ENCODE measurements around the gene FAM170B. TPM values are rescaled to one million over a fixed set of nuclear protein-coding genes. Genes with fewer than 3 reads are reported as not detected.

FAM170B gene
- total RNA-seq, 1 donor from 2014 or later, result not detected

DNA sequence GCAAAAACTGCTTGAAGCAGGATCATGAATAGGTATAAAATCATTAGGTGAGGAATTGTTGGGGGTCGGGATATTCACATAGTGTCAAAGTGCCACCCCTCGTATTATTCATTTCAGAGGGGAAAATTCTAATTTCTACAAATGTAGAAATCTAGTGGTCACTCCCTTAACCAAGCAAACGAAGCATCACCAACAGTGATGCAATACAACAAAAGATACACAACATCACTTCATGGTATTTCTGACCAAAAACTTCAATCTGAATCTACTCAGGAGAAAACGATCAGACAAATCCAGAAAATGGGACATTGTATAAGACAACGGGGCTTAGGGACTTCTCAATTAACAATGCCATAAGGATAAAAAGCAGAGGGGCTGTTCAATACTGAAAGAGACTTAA, 26.3 kb upstream of the FAM170B start:
- no peak for ATAC-seq
- Histone ChIP-seq H3K4me3 (no peak overlapping the region), H3K9me3 (no peaks in the 10 kb centered on the region), H3K27ac (no peak overlapping the region), H3K4me1 (no peaks in the 10 kb centered on the region), H3K27me3 (no peaks in the 10 kb centered on the region), H3K36me3 (no peaks in the 10 kb centered on the region)
- intact Hi-C loops (cut with DNase I), result no loop called here
- DNase-seq, result no peak
- TF ChIP-seq, protein P1, sequence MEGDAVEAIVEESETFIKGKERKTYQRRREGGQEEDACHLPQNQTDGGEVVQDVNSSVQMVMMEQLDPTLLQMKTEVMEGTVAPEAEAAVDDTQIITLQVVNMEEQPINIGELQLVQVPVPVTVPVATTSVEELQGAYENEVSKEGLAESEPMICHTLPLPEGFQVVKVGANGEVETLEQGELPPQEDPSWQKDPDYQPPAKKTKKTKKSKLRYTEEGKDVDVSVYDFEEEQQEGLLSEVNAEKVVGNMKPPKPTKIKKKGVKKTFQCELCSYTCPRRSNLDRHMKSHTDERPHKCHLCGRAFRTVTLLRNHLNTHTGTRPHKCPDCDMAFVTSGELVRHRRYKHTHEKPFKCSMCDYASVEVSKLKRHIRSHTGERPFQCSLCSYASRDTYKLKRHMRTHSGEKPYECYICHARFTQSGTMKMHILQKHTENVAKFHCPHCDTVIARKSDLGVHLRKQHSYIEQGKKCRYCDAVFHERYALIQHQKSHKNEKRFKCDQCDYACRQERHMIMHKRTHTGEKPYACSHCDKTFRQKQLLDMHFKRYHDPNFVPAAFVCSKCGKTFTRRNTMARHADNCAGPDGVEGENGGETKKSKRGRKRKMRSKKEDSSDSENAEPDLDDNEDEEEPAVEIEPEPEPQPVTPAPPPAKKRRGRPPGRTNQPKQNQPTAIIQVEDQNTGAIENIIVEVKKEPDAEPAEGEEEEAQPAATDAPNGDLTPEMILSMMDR (IDR thresholded peaks at IDR 0.05), result no peak

- H3K4me1 ChIP-seq, result no peaks in the 10 kb centered on the region
- TF ChIP-seq, protein P1 (IDR thresholded peaks at IDR 0.05), result no peak
- no peaks in the 10 kb centered on the region for H3K27me3 ChIP-seq
- H3K36me3 ChIP-seq, result no peaks in the 10 kb centered on the region
- no peak overlapping the region for H3K27ac ChIP-seq
- ATAC-seq, result no peak
- no peak overlapping the region for H3K4me3 ChIP-seq
- H3K9me3 ChIP-seq, result no peaks in the 10 kb centered on the region
- intact Hi-C loops (cut with DNase I), result no loop called here
- DNase-seq, result no peak
These were observed 25.1 kb upstream of the FAM170B start for GRCh38 chr10:49158915-49159314.

GRCh38 chr10:49158404-49158803, 24.6 kb upstream of the FAM170B start:
- TF ChIP-seq, protein P1 (IDR thresholded peaks at IDR 0.05), result no peak
- H3K27ac ChIP-seq, result no peak overlapping the region

DNA sequence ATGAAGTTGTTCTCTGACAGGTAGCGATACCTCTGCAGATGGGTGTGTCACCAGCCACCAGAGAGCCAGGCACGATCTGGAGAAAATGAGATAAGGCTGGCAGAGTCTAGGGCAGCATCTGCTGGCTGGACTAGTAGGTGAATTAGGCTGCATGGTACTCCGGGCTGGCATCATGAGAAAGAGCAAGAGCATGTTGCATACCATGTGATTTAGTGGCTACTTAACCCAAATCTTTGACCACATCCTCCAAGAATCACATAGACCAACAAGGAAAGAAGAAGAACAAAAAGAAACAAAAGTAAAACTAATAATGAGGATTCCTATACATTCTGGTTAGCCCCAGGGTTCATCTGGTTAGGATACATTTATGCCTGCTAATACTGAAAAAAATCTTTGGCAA, 23.4 kb upstream of the FAM170B start:
- H3K27me3 ChIP-seq, result no peaks in the 10 kb centered on the region
- no peaks in the 10 kb centered on the region for H3K4me1 ChIP-seq
- TF ChIP-seq, protein P1 (IDR thresholded peaks at IDR 0.05), result no peak
- no peaks in the 10 kb centered on the region for H3K36me3 ChIP-seq
- no peak overlapping the region for H3K4me3 ChIP-seq
- intact Hi-C loops (cut with DNase I), result no loop called here
- peak; percentile 22 for ATAC-seq
- no peaks in the 10 kb centered on the region for H3K9me3 ChIP-seq
- DNase-seq, result no peak
- H3K27ac ChIP-seq, result no peak overlapping the region

More at GRCh38 chr10:49158404-49158803, 24.6 kb upstream of the FAM170B start:
- intact Hi-C loops (cut with DNase I), result no loop called here
- Histone ChIP-seq H3K4me3 (no peak overlapping the region), H3K4me1 (no peaks in the 10 kb centered on the region), H3K36me3 (no peaks in the 10 kb centered on the region), H3K27me3 (no peaks in the 10 kb centered on the region), H3K9me3 (no peaks in the 10 kb centered on the region)
- ATAC-seq (no peak), DNase-seq (no peak)

DNA sequence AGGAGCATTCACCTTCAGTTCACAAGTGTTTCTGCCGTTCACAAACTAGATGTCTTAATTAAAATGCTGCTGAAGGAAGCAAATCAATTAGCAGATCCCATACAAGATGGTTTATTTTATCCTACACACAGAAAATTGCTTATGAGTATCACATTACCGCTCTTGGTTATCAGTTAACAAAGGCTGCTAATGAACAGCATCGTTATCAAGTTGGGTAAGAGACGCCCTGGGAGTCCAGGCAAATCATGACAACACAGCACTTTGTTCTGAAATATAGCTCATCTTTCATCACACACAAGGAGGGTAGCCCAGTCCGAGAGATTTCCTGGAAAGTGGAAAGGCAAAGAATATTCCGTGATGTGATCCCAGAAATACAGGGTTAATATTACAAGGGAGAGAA, 20.8 kb upstream of the FAM170B start:
- Histone ChIP-seq H3K36me3 (no peaks in the 10 kb centered on the region), H3K27me3 (no peaks in the 10 kb centered on the region), H3K4me1 (no peaks in the 10 kb centered on the region), H3K4me3 (no peak overlapping the region), H3K9me3 (no peaks in the 10 kb centered on the region), H3K27ac (no peak overlapping the region)
- intact Hi-C loops (cut with DNase I), result no loop called here
- DNase-seq (no peak), ATAC-seq (no peak)
- TF ChIP-seq, protein P1 (IDR thresholded peaks at IDR 0.05), result no peak

GRCh38 chr10:49153971-49154370, 20.1 kb upstream of the FAM170B start:
- no peak for DNase-seq
- peak; percentile 25 for ATAC-seq
- H3K27ac ChIP-seq, result no peak overlapping the region
- no peaks in the 10 kb centered on the region for H3K9me3 ChIP-seq
- no peaks in the 10 kb centered on the region for H3K4me1 ChIP-seq
- TF ChIP-seq, protein P1 (IDR thresholded peaks at IDR 0.05), result no peak
- H3K36me3 ChIP-seq, result no peaks in the 10 kb centered on the region
- no peaks in the 10 kb centered on the region for H3K27me3 ChIP-seq
- intact Hi-C loops (cut with DNase I), result no loop called here
- no peak overlapping the region for H3K4me3 ChIP-seq
